GM13977 (cell line): ENCODE results near the gene PFKP.

Experiments
- DNase-seq: peaks from one replicate; pipeline ENCODE4 v3.0.0; 2012; ENCODE audit warnings: low spot score
- CTCF ChIP-seq: IDR thresholded peaks from 2 replicates; pipeline ENCODE4 v1.5.1; 2012; ENCODE audit warnings: mild to moderate bottlenecking, control low read depth; ENCODE audit not compliant: insufficient read depth; ENCODE audit errors: extremely low read depth, missing control alignments
- in situ Hi-C: fragments of 300-500 bp; cut with MboI; formaldehyde crosslinking; loops from one replicate; pipeline ENCODE4 v1.12.0; 2022; ENCODE audit warnings: low sequenced_read_pairs, low pct_unique_long_range_greater_than_20kb, mixed read lengths, inconsistent platforms; ENCODE audit not compliant: unreplicated experiment

PFKP gene

GRCh38 chr10:3082290-3082689 lies 14.9 kb downstream of the PFKP start:
- in situ Hi-C loops, result no loop called here
- TF ChIP-seq CTCF, result no peak
- no peak for DNase-seq

DNA sequence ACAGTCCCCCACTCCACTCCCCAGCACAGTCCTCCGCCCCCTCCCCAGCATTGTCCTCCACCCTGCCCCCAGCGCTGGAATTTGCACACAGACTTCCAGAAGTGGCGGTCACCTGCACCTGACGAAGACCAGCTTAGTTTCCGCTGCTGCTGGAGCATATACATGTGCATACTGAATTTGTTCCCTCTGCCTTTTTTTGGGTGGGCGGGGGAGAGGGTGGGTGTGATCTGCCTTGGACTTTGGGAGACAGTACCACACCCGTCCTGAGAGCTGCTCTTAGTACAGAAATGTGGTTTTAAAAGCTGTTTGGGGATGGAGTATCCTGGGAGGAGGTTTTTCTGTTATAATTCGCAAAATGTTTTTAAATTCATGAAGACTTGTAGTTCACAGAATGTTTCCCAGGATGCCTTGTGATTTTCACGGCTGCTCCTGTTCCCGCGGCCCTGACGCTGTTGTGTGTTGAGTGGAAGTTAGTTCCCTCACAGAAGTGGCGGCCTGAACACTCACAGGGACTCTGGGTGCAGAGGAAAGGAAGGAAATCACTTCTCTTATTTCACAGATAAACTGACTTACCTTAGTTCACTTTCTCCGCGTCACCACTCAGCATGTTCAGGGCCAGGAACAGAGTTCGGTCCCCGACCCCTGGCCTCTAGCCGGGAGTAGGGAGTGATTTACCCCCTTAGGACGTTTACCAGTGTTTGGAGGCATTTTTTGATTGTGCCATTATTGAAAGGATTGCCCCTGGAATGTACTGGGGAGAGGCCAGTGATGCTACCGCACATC lies 18.6 kb downstream of the PFKP start:
- TF ChIP-seq CTCF, result no peak
- DNase-seq, result no peak
- in situ Hi-C loops, result no loop called here

- in situ Hi-C loops, result no loop called here
- no peak for TF ChIP-seq CTCF
- no peak for DNase-seq
Measured at GRCh38 chr10:3090388-3090787, 23.0 kb downstream of the PFKP start.

GRCh38 chr10:3090914-3091787 lies 23.8 kb downstream of the PFKP start:
- DNase-seq, result no peak
- no peak for TF ChIP-seq CTCF
- in situ Hi-C loops, result no loop called here

GRCh38 chr10:3091921-3092320 lies 24.6 kb downstream of the PFKP start:
- no peak for TF ChIP-seq CTCF
- DNase-seq, result no peak
- in situ Hi-C loops, result no loop called here

DNA sequence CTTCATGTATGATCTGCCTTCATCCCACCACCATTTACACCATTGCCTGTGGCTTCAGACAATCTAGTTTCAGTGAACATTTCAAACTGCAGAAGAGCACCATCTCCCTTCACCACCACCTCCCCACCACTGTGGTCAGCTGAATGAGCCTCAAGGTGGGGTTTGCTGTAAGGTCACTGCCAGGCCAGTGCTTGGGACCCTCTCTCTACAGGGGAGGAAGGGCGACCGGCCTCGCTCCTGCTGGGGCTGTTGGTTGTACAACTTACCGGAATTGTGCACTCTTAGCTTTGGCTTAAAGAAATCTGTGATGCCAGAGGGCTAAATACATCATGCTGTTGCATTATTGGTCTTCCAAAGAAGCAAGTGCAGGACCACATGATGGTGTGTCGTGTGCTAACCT lies 26.6 kb downstream of the PFKP start:
- DNase-seq, result no peak
- no peak for TF ChIP-seq CTCF
- in situ Hi-C loops, result no loop called here
